CD14-positive monocyte (primary cell): ENCODE measurements around the gene LAMC1. TPM values are rescaled to one million over a fixed set of nuclear protein-coding genes. Genes with fewer than 3 reads are reported as not detected.

Experiments
- DNase-seq, 3 donors: peaks; one replicate each; pipeline ENCODE4 v3.0.0-alpha.2; 2011 to 2022
- H2AFZ ChIP-seq: 2 replicates; pipeline ENCODE4 v1.6.0; 2012; ENCODE audit warnings: mild to moderate bottlenecking, low read depth, low read length, inconsistent platforms; ENCODE audit not compliant: insufficient read depth, poor library complexity, severe bottlenecking
- H3K27ac ChIP-seq, 2 donors: 1 replicate in 1 of 2; 2 replicates in 1 of 2; pipeline ENCODE4 v1.5.1; 2012 to 2013; ENCODE audit warnings: low read length in 2 of 2, control low read depth in 1 of 2, inconsistent platforms in 1 of 2, low read depth in 1 of 2, mild to moderate bottlenecking in 1 of 2
- H3K27me3 ChIP-seq, 2 donors: one replicate each; pipeline versions ENCODE4 v1.6.0 to v1.6.1; 2011 to 2013; ENCODE audit warnings: low read length in 2 of 2; ENCODE audit not compliant: control insufficient read depth in 2 of 2, insufficient read depth in 2 of 2
- H3K36me3 ChIP-seq, 2 donors: replicated peaks in 1 of 2; 1 replicate in 1 of 2; 2 replicates in 1 of 2; pipeline versions ENCODE4 v1.5.1 to v1.6.1; 2012 to 2013; ENCODE audit warnings: low read length in 2 of 2, control low read depth in 1 of 2, inconsistent platforms in 1 of 2, mild to moderate bottlenecking in 1 of 2; ENCODE audit not compliant: insufficient read depth in 2 of 2, control insufficient read depth in 1 of 2
- H3K4me1 ChIP-seq, 2 donors: 1 replicate in 1 of 2; 2 replicates in 1 of 2; pipeline versions ENCODE4 v1.5.1 to v1.6.1; 2012 to 2013; ENCODE audit warnings: low read length in 2 of 2, control low read depth in 1 of 2, inconsistent platforms in 1 of 2, mild to moderate bottlenecking in 1 of 2, moderate library complexity in 1 of 2; ENCODE audit not compliant: insufficient read depth in 2 of 2, control insufficient read depth in 1 of 2
- H3K4me2 ChIP-seq: replicated peaks from 2 replicates; pipeline ENCODE3; 2012; ENCODE audit warnings: low read length, moderate library complexity, mild to moderate bottlenecking; ENCODE audit not compliant: poor library complexity, severe bottlenecking; ENCODE audit errors: extremely low read depth
- H3K4me3 ChIP-seq, 3 experiments: fragments of 200-600 bp in 1 of 3; sonication (generic) in 1 of 3; replicated peaks in 1 of 3; 1 replicate in 2 of 3; 2 replicates in 1 of 3; pipeline ENCODE4 v1.5.1; 2011 to 2013; ENCODE audit warnings: low read length in 3 of 3, mild to moderate bottlenecking in 3 of 3, control low read depth in 2 of 3, low read depth in 2 of 3, inconsistent platforms in 1 of 3, moderate library complexity in 1 of 3
- H3K79me2 ChIP-seq: 2 replicates; pipeline ENCODE4 v1.6.0; 2012; ENCODE audit warnings: mild to moderate bottlenecking, control low read depth, inconsistent platforms, low read length, moderate library complexity; ENCODE audit not compliant: insufficient read depth
- H3K9ac ChIP-seq: 2 replicates; pipeline ENCODE4 v1.6.0; 2017; ENCODE audit warnings: low read length, mild to moderate bottlenecking; ENCODE audit not compliant: insufficient read depth, poor library complexity, severe bottlenecking
- H3K9me3 ChIP-seq, 2 donors: replicated peaks in 1 of 2; 1 replicate in 1 of 2; 2 replicates in 1 of 2; pipeline versions ENCODE4 v1.5.1 to v1.6.1; 2012 to 2013; ENCODE audit warnings: low read length in 2 of 2, control low read depth in 1 of 2; ENCODE audit not compliant: control insufficient read depth in 1 of 2, insufficient read depth in 1 of 2
- H4K20me1 ChIP-seq: 2 replicates; pipeline ENCODE4 v1.6.0; 2012; ENCODE audit warnings: mild to moderate bottlenecking, low read length, control low read depth, moderate library complexity; ENCODE audit not compliant: insufficient read depth
- H3K27ac Mint-ChIP-seq, 7 donors: one replicate each; pipeline ENCODE4 v1.8.0; 2020; ENCODE audit warnings: mild to moderate bottlenecking in 7 of 7, mixed read lengths in 7 of 7, moderate library complexity in 6 of 7, inconsistent platforms in 2 of 7
- H3K27me3 Mint-ChIP-seq, 3 donors: one replicate each; pipeline ENCODE4 v1.8.0; 2021 to 2022; ENCODE audit warnings: low read depth in 3 of 3, mild to moderate bottlenecking in 3 of 3, mixed read lengths in 3 of 3, moderate library complexity in 3 of 3, inconsistent platforms in 1 of 3
- H3K36me3 Mint-ChIP-seq, 2 donors: one replicate each; pipeline ENCODE4 v1.8.0; 2020; ENCODE audit warnings: mixed read lengths in 2 of 2, inconsistent platforms in 1 of 2, mild to moderate bottlenecking in 1 of 2
- H3K4me1 Mint-ChIP-seq: one replicate; pipeline ENCODE4 v1.8.0; 2020; ENCODE audit warnings: mild to moderate bottlenecking, mixed read lengths
- H3K4me3 Mint-ChIP-seq, 2 donors: one replicate each; pipeline ENCODE4 v1.8.0; 2020; ENCODE audit warnings: mild to moderate bottlenecking in 2 of 2, mixed read lengths in 2 of 2, moderate library complexity in 1 of 2
- H3K9me3 Mint-ChIP-seq, 7 donors: one replicate each; pipeline ENCODE4 v1.8.0; 2020 to 2022; ENCODE audit warnings: mixed read lengths in 7 of 7, mild to moderate bottlenecking in 6 of 7, moderate library complexity in 6 of 7, inconsistent platforms in 2 of 7
- CTCF ChIP-seq: fragments of 200-600 bp; IDR thresholded peaks from one replicate; pipeline ENCODE4 v1.8.0; 2022; ENCODE audit warnings: antibody characterized with exemption, mild to moderate bottlenecking
- WGBS: methylation state at CpG from one replicate; pipeline ENCODE4 v1.1.5; 2013; ENCODE audit warnings: missing lambda C conversion rate; ENCODE audit not compliant: insufficient coverage; 5-methylcytosine and 5-hydroxymethylcytosine counted together
- intact Hi-C, 2 donors: fragments of 100-400 bp; cut with micrococcal nuclease; formaldehyde crosslinking; loops; one replicate each; pipeline versions ENCODE4 v1.15.0 to v1.15.1; 2023
- polyA plus RNA-seq, 3 donors: library from polyadenylated mRNA; depleted of rRNA in 1 of 3; unstranded in 2 of 3; stranded (reverse) in 1 of 3; fragments of 300-500 nt in 2 of 3; fragments of >200 nt in 1 of 3; fragmentation: Illumina TruSeq in 2 of 3; gene quantifications; 1 replicate in 2 of 3; 2 replicates in 1 of 3; pipeline ENCODE4 v1.2.3, GENCODE V29; 2012 to 2021

Gene LAMC1
- polyA plus RNA-seq, 3 donors, result 0.34 to 1.7 (median 0.95) TPM

GRCh38 chr1:183032122-183032921 is 9.1 kb downstream of the LAMC1 start:
- WGBS, result 100% methylated on average over 1 of the region's 5 CpGs
- H3K27me3 ChIP-seq, result peaks cover 0 to 7% of the 10 kb centered on the region in 2 donors
- intact Hi-C loops, result no loop called here

GRCh38 chr1:183033205-183033604 is 10.0 kb downstream of the LAMC1 start:
- Mint-ChIP-seq H3K4me3 (no peak overlapping the region), H3K27me3 (peaks cover 4 to 6% (median 6%) of the 10 kb centered on the region in 3 donors), H3K4me1 (peaks cover 9% of the 10 kb centered on the region), H3K9me3 (no peaks in the 10 kb centered on the region), H3K27ac (no peak overlapping the region), H3K36me3 (no peaks in the 10 kb centered on the region)
- no peak overlapping the region for H3K9ac ChIP-seq
- H3K27ac ChIP-seq, result no peak overlapping the region
- H3K79me2 ChIP-seq, result no peaks in the 10 kb centered on the region
- no peak for DNase-seq
- H3K4me2 ChIP-seq, result no peak overlapping the region
- no peaks in the 10 kb centered on the region for H4K20me1 ChIP-seq
- no peaks in the 10 kb centered on the region for H3K36me3 ChIP-seq
- WGBS, result no CpG with 5 or more reads among the region's 2 CpGs
- TF ChIP-seq CTCF, result no peak
- intact Hi-C loops, result no loop called here
- H3K4me3 ChIP-seq, result no peak overlapping the region
- H2AFZ ChIP-seq, result no peak overlapping the region
- no peaks in the 10 kb centered on the region for H3K9me3 ChIP-seq
- H3K27me3 ChIP-seq, result peaks cover 0 to 3% of the 10 kb centered on the region in 2 donors
- H3K4me1 ChIP-seq, result peaks cover 0 to 7% of the 10 kb centered on the region in 2 donors

More at GRCh38 chr1:183032122-183032921, 9.1 kb downstream of the LAMC1 start:
- Mint-ChIP-seq H3K9me3 (no peaks in the 10 kb centered on the region), H3K4me3 (no peak overlapping the region), H3K27ac (no peak overlapping the region), H3K4me1 (peaks cover 9% of the 10 kb centered on the region), H3K27me3 (peaks cover 3 to 6% (median 4%) of the 10 kb centered on the region in 3 donors), H3K36me3 (no peaks in the 10 kb centered on the region)
- Histone ChIP-seq H4K20me1 (no peaks in the 10 kb centered on the region), H2AFZ (no peak overlapping the region), H3K27ac (no peak overlapping the region), H3K9me3 (no peaks in the 10 kb centered on the region), H3K4me1 (peaks cover 0 to 7% of the 10 kb centered on the region in 2 donors), H3K4me2 (no peak overlapping the region), H3K36me3 (no peaks in the 10 kb centered on the region), H3K9ac (no peak overlapping the region), H3K4me3 (no peak overlapping the region), H3K79me2 (no peaks in the 10 kb centered on the region)
- TF ChIP-seq CTCF, result no peak
- no peak for DNase-seq
